Calu3 (cell line): ENCODE results near the gene MAB21L1. TPM values are rescaled to one million over a fixed set of nuclear protein-coding genes. Genes with fewer than 3 reads are reported as not detected.

Source experiments
- BruUV-seq: library from RNA; stranded (reverse); fragments of 400-500 nt; replicated peaks from 2 replicates; lab custom pipeline; 2021; lab: Mats Ljungman, UMichigan
- CTCF ChIA-PET: fragments of 300-600 bp; sonication (Branson Sonifier 250); formaldehyde crosslinking; loops from one replicate; lab custom pipeline; 2022; ENCODE audit warnings: antibody characterized with exemption; lab: Charles Lee
- DNase-seq: peaks from one replicate; pipeline ENCODE4 v3.0.0; 2022
- H3K27ac Mint-ChIP-seq: one replicate; pipeline ENCODE4 v1.8.0; 2022; ENCODE audit warnings: mixed read lengths; ENCODE audit not compliant: unreplicated experiment
- H3K27me3 Mint-ChIP-seq: one replicate; pipeline ENCODE4 v1.8.0; 2022; ENCODE audit warnings: mixed read lengths; ENCODE audit not compliant: unreplicated experiment
- H3K36me3 Mint-ChIP-seq: one replicate; pipeline ENCODE4 v1.8.0; 2022; ENCODE audit warnings: mild to moderate bottlenecking, moderate library complexity, mixed read lengths; ENCODE audit not compliant: insufficient read depth, unreplicated experiment
- H3K4me1 Mint-ChIP-seq: one replicate; pipeline ENCODE4 v1.8.0; 2022; ENCODE audit warnings: mild to moderate bottlenecking, low read depth, mixed read lengths; ENCODE audit not compliant: unreplicated experiment
- H3K4me3 Mint-ChIP-seq: one replicate; pipeline ENCODE4 v1.8.0; 2022; ENCODE audit warnings: mild to moderate bottlenecking, low read depth, moderate library complexity, mixed read lengths; ENCODE audit not compliant: unreplicated experiment
- H3K9me3 Mint-ChIP-seq: one replicate; pipeline ENCODE4 v1.8.0; 2022; ENCODE audit warnings: low read depth, mixed read lengths; ENCODE audit not compliant: unreplicated experiment
- CTCF ChIP-seq: fragments of 200-600 bp; IDR thresholded peaks from one replicate; pipeline ENCODE4 v1.8.0; 2022; ENCODE audit warnings: antibody characterized with exemption; ENCODE audit not compliant: unreplicated experiment
- intact Hi-C: fragments of 100-400 bp; cut with micrococcal nuclease; formaldehyde crosslinking; loops from one replicate; pipeline ENCODE4 v1.10.0; 2022; ENCODE audit not compliant: unreplicated experiment
- total RNA-seq: library from RNA; stranded (reverse); gene quantifications from 2 replicates; pipeline ENCODE4 v1.2.3, GENCODE V29; 2022

The MAB21L1 gene
- total RNA-seq, 1 experiment from 2014 or later = not detected

- Mint-ChIP-seq H3K27me3 (no peaks in the 10 kb centered on the region), H3K4me1 (no peaks in the 10 kb centered on the region), H3K27ac (no peak overlapping the region), H3K4me3 (no peak overlapping the region), H3K36me3 (no peaks in the 10 kb centered on the region), H3K9me3 (no peaks in the 10 kb centered on the region)
- CTCF ChIA-PET = no interaction called here
- no TSS peak for BruUV-seq
- no peak for DNase-seq
- TF ChIP-seq CTCF = no peak
- intact Hi-C loops = no loop called here
Measured at GRCh38 chr13:35448465-35448864, 28.0 kb downstream of the MAB21L1 start.
